Smooth muscle cell (in vitro differentiated cells): Measurements from ENCODE around the gene IGLL5. TPM values are rescaled to one million over a fixed set of nuclear protein-coding genes. Genes with fewer than 3 reads are reported as not detected.

Experiments used
- DNase-seq: peaks from one replicate; lab custom pipeline; 2025; ENCODE audit not compliant: unreplicated experiment; lab: John Stamatoyannopoulos, UW
- H2AFZ ChIP-seq: fragments of 200-600 bp; sonication (generic); 2 replicates; pipeline ENCODE4 v1.6.0; 2016; ENCODE audit warnings: antibody characterized with exemption, low read depth, mild to moderate bottlenecking
- H3F3A ChIP-seq: fragments of 200-600 bp; sonication (generic); 2 replicates; pipeline ENCODE4 v1.6.0; 2017; ENCODE audit warnings: antibody characterized with exemption, low read depth
- H3K27ac ChIP-seq: fragments of 200-600 bp; sonication (generic); 2 replicates; pipeline ENCODE4 v1.5.1; 2016; ENCODE audit warnings: low read depth, mild to moderate bottlenecking
- H3K27me3 ChIP-seq: fragments of 200-600 bp; sonication (generic); 2 replicates; pipeline ENCODE4 v1.6.1; 2016; ENCODE audit warnings: low read depth, mild to moderate bottlenecking
- H3K36me3 ChIP-seq: fragments of 200-600 bp; sonication (generic); 2 replicates; pipeline ENCODE4 v1.5.1; 2016; ENCODE audit warnings: low read depth
- H3K4me1 ChIP-seq: fragments of 200-600 bp; sonication (generic); 2 replicates; pipeline ENCODE4 v1.5.1; 2016; ENCODE audit warnings: low read depth
- H3K4me2 ChIP-seq: fragments of 200-600 bp; sonication (generic); 2 replicates; pipeline ENCODE4 v1.6.0; 2016; ENCODE audit warnings: mild to moderate bottlenecking
- H3K4me3 ChIP-seq: fragments of 200-600 bp; sonication (generic); 2 replicates; pipeline ENCODE4 v1.5.1; 2016; ENCODE audit warnings: mild to moderate bottlenecking
- H3K79me2 ChIP-seq: fragments of 200-600 bp; sonication (generic); 2 replicates; pipeline ENCODE4 v1.6.0; 2016; ENCODE audit warnings: low read depth, mild to moderate bottlenecking
- H3K9ac ChIP-seq: fragments of 200-600 bp; sonication (generic); 2 replicates; pipeline ENCODE4 v1.6.0; 2016; ENCODE audit warnings: low read depth
- H3K9me3 ChIP-seq: fragments of 200-600 bp; sonication (generic); replicated peaks from 2 replicates; pipeline ENCODE4 v1.5.1; 2016; ENCODE audit warnings: low read depth
- H4K20me1 ChIP-seq: fragments of 200-600 bp; sonication (generic); 2 replicates; pipeline ENCODE4 v1.6.0; 2016; ENCODE audit warnings: low read depth
- CTCF ChIP-seq: fragments of 200-600 bp; sonication (generic); IDR thresholded peaks from 2 replicates; pipeline ENCODE4 v1.5.1; 2017; ENCODE audit warnings: borderline replicate concordance, mild to moderate bottlenecking, antibody characterized with exemption; ENCODE audit not compliant: insufficient read depth, poor library complexity, severe bottlenecking
- whole genome bisulfite sequencing: methylation state at CpG from one replicate; pipeline ENCODE4 v1.1.7; 2016; ENCODE audit warnings: low lambda C conversion rate; 5-methylcytosine and 5-hydroxymethylcytosine counted together
- polyA plus RNA-seq: library from polyadenylated mRNA; unstranded; fragments of >200 nt; fragmentation: Nextera tagmentation; extraction: Ambion mirVana; gene quantifications from 2 replicates; pipeline ENCODE4 v1.2.1, GENCODE V29; 2016
- total RNA-seq: library from RNA; depleted of rRNA; stranded (reverse); fragments of >200 nt; gene quantifications from 2 replicates; pipeline ENCODE4 v1.2.3, GENCODE V29; 2014

The IGLL5 gene
- total and polyA plus RNA-seq, 2 experiments from 2014 or later: not detected

GRCh38 chr22:22870577-22871404, 16.8 kb upstream of the IGLL5 start:
- Histone ChIP-seq H3F3A (no peaks in the 10 kb centered on the region), H3K27ac (no peak overlapping the region), H3K27me3 (peaks cover 52% of the 10 kb centered on the region), H3K4me3 (no peak overlapping the region), H2AFZ (no peak overlapping the region), H3K4me2 (no peak overlapping the region), H4K20me1 (no peaks in the 10 kb centered on the region), H3K36me3 (no peaks in the 10 kb centered on the region), H3K9ac (no peak overlapping the region), H3K79me2 (no peaks in the 10 kb centered on the region), H3K4me1 (no peaks in the 10 kb centered on the region), H3K9me3 (no peaks in the 10 kb centered on the region)
- DNase-seq: no peak
- 54% methylated on average over 8 of the region's 8 CpGs for WGBS
- TF ChIP-seq CTCF: no peak

GRCh38 chr22:22871536-22872278, 15.9 kb upstream of the IGLL5 start:
- no peak overlapping the region for H3K4me3 ChIP-seq
- H3K36me3 ChIP-seq: no peaks in the 10 kb centered on the region
- H3K4me2 ChIP-seq: no peak overlapping the region
- H3K9ac ChIP-seq: no peak overlapping the region
- no peaks in the 10 kb centered on the region for H3K79me2 ChIP-seq
- H3K27me3 ChIP-seq: peaks cover 46% of the 10 kb centered on the region
- no peaks in the 10 kb centered on the region for H3K4me1 ChIP-seq
- no peak overlapping the region for H2AFZ ChIP-seq
- H4K20me1 ChIP-seq: no peaks in the 10 kb centered on the region
- DNase-seq: no peak
- TF ChIP-seq CTCF: no peak
- no peaks in the 10 kb centered on the region for H3K9me3 ChIP-seq
- no peaks in the 10 kb centered on the region for H3F3A ChIP-seq
- H3K27ac ChIP-seq: no peak overlapping the region
- 83% methylated on average over 10 of the region's 10 CpGs for WGBS

- no peak overlapping the region for H2AFZ ChIP-seq
- H3K27me3 ChIP-seq: peaks cover 33% of the 10 kb centered on the region
- H3K4me2 ChIP-seq: no peak overlapping the region
- H3F3A ChIP-seq: no peaks in the 10 kb centered on the region
- H3K79me2 ChIP-seq: no peaks in the 10 kb centered on the region
- 69% methylated on average over 8 of the region's 8 CpGs for whole genome bisulfite sequencing
- no peaks in the 10 kb centered on the region for H3K9me3 ChIP-seq
- H4K20me1 ChIP-seq: no peaks in the 10 kb centered on the region
- no peaks in the 10 kb centered on the region for H3K36me3 ChIP-seq
- H3K9ac ChIP-seq: no peak overlapping the region
- H3K27ac ChIP-seq: no peak overlapping the region
- no peak overlapping the region for H3K4me3 ChIP-seq
- no peak for TF ChIP-seq CTCF
- DNase-seq: no peak
- no peaks in the 10 kb centered on the region for H3K4me1 ChIP-seq
These were observed 14.6 kb upstream of the IGLL5 start for GRCh38 chr22:22872722-22873708.
